Stimulated activated memory B cell treated with anti-CD40 and anti-IgM and Interleukin-4, amounts not matched to agents 10 μg/mL and 1 μg/mL and 100 μg/mL, for 72 hours (primary cell): Measurements from ENCODE around the gene GPR18.
"Not testable (repeated sequence)": the region's sequence is repeated elsewhere in the genome, so short reads cannot be mapped to it uniquely, and the experiment has no call there.

Experiments
- ATAC-seq: fragments of 150-1000 bp; cut with Tn5 transposase; 2 replicates; pipeline ENCODE4 v1.10.0; 2021
- H3K27ac Mint-ChIP-seq: one replicate; pipeline ENCODE4 v1.8.0; 2022; ENCODE audit warnings: mild to moderate bottlenecking, mixed read lengths
- H3K27me3 Mint-ChIP-seq: one replicate; pipeline ENCODE4 v1.8.0; 2022; ENCODE audit warnings: mixed read lengths
- H3K36me3 Mint-ChIP-seq: one replicate; pipeline ENCODE4 v1.8.0; 2022; ENCODE audit warnings: mixed read lengths
- H3K4me1 Mint-ChIP-seq: one replicate; pipeline ENCODE4 v1.8.0; 2022; ENCODE audit warnings: mixed read lengths
- H3K4me3 Mint-ChIP-seq: one replicate; pipeline ENCODE4 v1.8.0; 2022; ENCODE audit warnings: mild to moderate bottlenecking, moderate library complexity, mixed read lengths
- H3K9me3 Mint-ChIP-seq: one replicate; pipeline ENCODE4 v1.8.0; 2022; ENCODE audit warnings: mixed read lengths

The GPR18 gene

DNA sequence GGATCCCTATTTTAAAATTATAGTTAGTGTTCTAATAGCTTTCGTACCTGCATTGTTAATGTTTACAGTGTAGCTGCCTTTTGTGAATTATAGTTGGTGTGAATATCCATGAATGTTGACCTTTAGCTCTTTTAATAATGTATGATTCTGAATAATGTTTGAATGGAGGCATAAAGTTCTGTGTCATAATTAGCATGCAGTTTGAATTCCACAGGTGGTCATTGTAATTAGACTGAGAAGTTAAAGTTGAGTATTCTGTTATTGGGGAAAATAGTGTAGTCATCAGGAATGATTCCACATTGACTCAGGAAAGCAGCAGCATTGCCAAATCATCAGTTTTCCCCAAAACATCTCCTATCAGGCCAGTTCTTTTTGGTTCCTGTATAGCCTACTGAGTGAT is 12.1 kb downstream of the GPR18 start:
- ATAC-seq: no peak
- Mint-ChIP-seq H3K36me3 (peaks cover 44% of the 10 kb centered on the region), H3K4me3 (no peak overlapping the region), H3K4me1 (peaks cover 22% of the 10 kb centered on the region), H3K27me3 (no peaks in the 10 kb centered on the region), H3K27ac (no peak overlapping the region), H3K9me3 (peaks cover 4% of the 10 kb centered on the region)

DNA sequence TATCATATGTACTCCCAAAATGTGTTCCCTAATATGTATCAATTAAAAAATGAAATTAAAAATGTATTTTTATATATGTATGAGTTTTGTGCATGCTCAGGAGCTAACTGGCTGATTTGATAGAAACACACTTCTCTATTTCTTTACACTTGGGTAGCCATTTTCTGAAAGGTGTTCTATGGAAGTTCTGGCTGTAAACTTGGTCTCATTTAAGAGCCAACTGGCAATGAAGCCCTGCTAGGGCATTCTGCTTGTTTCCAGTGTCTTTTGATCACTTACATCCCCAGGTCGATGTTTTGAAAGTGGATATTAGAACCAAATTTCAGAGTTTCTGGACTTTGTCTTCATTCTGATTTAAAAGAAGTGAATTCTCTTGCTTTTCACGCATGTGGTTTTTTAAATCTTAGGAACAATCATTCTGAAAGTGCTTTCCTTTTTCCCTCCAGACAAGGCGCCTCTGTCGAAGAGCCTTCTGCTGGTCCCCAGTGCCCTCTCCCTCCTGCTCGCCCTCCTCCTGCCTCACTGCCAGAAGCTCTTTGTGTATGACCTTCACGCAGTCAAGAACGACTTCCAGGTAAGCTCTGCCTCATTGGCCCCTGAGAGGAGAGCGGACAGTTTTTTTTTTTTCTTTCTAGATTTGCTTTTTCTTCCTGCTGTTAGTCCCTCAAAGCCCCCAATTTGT is 20.1 kb downstream of the GPR18 start:
- Mint-ChIP-seq H3K4me1 (peaks cover 57% of the 10 kb centered on the region), H3K36me3 (peaks cover 28% of the 10 kb centered on the region), H3K4me3 (peak overlapping the region; percentile 68), H3K27ac (peak overlapping the region; percentile 75), H3K27me3 (no peaks in the 10 kb centered on the region), H3K9me3 (no peaks in the 10 kb centered on the region)
- peak; percentile 70 for ATAC-seq

DNA sequence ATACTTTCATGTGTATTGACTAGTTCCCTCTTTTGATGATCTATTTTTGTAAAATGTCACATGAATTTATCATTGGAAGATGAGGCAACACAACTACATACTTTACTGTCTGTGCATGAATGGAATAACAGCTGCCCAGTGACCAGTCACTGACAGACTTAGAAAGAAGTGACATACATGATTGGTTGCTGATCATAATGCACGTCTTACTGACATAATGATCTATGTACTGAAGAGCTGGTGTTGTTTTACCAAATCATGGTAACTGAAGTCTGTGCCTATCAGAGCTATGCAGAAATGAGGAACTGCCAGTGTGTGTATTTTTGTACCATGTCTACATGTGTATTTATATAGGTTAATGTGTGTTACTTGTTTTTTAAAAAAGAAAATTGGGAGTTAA is 26.5 kb downstream of the GPR18 start:
- H3K27me3 Mint-ChIP-seq: no peaks in the 10 kb centered on the region
- H3K9me3 Mint-ChIP-seq: no peaks in the 10 kb centered on the region
- ATAC-seq: peak; percentile 52
- peaks cover 10% of the 10 kb centered on the region for H3K36me3 Mint-ChIP-seq
- peaks cover 66% of the 10 kb centered on the region for H3K4me1 Mint-ChIP-seq
- H3K4me3 Mint-ChIP-seq: peak overlapping the region; percentile 11
- peak overlapping the region; percentile 60 for H3K27ac Mint-ChIP-seq

DNA sequence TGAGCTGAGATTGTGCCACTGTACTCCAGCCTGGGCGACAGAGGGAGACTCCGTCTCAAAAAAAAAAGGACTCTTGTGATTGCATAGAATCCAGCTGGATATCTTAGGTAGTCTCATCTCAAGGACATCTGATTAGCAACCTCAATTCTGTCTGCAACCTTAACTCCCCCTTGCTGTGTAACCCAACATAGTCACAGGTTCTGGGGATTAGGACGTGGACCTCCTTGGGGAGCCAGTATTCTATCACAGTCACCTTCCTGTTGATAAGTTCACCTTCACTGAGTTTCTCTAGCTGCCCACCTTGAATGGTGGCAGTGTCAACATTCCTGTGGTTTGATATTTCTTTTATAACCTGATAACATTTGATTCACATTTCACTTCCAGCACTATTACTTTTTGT is 27.2 kb downstream of the GPR18 start:
- no peak for ATAC-seq
- no peaks in the 10 kb centered on the region for H3K9me3 Mint-ChIP-seq
- H3K36me3 Mint-ChIP-seq: peaks cover 10% of the 10 kb centered on the region
- H3K27me3 Mint-ChIP-seq: no peaks in the 10 kb centered on the region
- peak overlapping the region; percentile 60 for H3K27ac Mint-ChIP-seq
- H3K4me1 Mint-ChIP-seq: peaks cover 66% of the 10 kb centered on the region
- H3K4me3 Mint-ChIP-seq: no peak overlapping the region

DNA sequence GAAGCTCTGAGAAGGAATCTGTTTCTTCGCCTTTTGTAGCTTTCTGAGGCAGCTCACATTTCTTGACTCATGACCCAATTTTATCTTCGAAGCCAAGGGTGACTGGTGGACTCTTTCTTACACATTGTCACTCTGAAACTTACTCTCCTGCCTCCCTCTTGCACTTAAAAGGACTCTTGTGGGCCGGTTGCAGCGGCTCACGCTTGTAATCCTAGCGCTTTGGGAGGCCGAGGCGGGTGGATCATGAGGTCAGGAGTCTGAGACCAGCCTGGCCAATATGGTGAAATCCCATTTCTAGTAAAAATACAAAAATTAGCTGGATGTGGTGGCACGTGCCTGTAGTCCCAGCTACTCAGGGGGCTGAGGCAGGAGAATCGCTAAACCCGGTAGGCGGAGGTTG is 27.6 kb downstream of the GPR18 start:
- not testable (repeated sequence) for H3K9me3 Mint-ChIP-seq, H3K36me3 Mint-ChIP-seq, H3K27me3 Mint-ChIP-seq, H3K27ac Mint-ChIP-seq, ATAC-seq, H3K4me3 Mint-ChIP-seq
- H3K4me1 Mint-ChIP-seq: peaks cover 66% of the 10 kb centered on the region

DNA sequence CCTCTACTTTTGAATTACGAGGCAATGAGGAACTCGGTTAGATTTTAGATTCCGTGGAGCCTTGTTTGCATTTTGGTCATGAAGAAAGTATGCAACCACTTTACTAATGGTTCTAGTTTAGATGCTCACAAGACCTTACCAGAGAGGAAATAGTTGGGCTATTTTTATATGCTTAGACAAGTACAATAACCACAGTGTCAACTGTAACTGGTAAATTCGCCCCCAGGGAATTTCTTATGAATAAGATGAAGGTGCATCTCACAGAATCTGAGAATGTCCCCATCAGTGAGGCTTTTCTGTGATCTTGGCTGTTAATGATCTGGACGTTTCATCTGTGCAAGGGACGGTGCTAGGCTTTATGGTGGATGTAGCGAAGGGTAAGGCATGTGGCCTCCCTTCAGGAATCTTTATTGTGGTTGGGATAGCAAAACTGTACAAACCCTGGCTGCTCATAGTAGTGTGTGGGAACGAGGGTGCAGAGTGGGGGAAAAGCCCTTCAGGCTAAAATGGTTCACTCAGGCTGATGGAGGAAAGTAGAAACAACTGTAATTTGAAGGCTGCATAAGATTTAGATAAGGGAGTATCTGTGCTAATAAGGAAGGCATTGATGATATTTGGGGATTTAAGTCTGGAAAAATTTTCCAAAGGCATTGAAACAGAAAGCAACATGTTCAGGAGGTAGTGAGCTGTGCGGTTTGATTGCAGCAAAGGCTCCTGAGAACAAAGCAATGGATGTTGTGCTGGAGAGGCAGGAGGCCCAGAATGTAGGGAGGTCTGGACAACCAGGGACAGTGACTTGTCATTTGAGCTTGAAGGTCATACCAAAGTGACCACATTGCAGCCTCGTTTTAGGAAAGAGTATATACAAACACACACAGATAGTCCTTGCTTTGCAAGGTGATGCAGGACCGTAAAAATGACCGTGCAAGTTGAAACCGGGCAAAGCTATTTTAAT is 29.2 kb downstream of the GPR18 start:
- peaks cover 10% of the 10 kb centered on the region for H3K36me3 Mint-ChIP-seq
- H3K9me3 Mint-ChIP-seq: no peaks in the 10 kb centered on the region
- H3K4me1 Mint-ChIP-seq: peaks cover 68% of the 10 kb centered on the region
- peak; percentile 98 for ATAC-seq
- no peaks in the 10 kb centered on the region for H3K27me3 Mint-ChIP-seq
- peak overlapping the region; percentile 79 for H3K4me3 Mint-ChIP-seq
- H3K27ac Mint-ChIP-seq: peak overlapping the region; percentile 69

DNA sequence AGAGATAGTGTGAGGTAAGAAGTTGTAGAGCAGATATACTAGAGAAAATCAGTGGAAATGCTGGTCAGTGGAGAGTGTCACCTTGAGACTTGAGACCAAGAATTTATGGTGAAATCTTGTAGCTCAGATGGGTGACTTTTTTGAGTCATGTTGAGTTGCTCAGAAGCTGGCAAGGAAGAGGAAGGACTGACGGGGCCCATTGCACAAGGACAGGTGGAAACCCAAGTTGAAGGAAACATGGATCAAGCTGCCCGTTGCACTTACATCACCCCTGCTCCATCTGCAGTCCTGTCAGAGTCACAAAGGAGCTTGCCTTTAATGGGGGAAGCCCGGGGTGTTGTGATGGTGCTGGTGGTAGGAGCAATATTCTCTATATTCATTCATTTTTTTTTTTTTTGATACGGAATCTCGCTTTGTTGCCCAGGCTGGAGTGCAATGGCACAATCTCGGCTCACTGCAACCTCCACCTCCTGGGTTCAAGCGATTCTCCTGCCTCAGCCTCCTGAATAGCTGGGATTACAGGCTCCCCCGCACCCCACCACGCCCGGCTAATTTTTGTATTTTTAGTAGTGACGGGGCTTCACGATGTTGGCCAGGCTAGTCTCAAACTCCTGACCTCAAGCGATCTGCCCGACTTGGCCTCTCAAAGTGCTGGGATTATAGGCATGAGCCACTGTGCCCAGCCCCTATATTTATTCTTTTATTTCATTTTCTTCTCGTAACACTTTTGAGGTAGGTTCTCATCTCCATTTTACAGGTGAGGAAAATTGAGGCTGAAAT is 30.1 kb downstream of the GPR18 start:
- Mint-ChIP-seq H3K4me1 (peaks cover 72% of the 10 kb centered on the region), H3K36me3 (peaks cover 10% of the 10 kb centered on the region), H3K4me3 (peak overlapping the region; percentile 79), H3K27me3 (no peaks in the 10 kb centered on the region), H3K27ac (peak overlapping the region; percentile 69), H3K9me3 (peaks cover 5% of the 10 kb centered on the region)
- no peak for ATAC-seq

DNA sequence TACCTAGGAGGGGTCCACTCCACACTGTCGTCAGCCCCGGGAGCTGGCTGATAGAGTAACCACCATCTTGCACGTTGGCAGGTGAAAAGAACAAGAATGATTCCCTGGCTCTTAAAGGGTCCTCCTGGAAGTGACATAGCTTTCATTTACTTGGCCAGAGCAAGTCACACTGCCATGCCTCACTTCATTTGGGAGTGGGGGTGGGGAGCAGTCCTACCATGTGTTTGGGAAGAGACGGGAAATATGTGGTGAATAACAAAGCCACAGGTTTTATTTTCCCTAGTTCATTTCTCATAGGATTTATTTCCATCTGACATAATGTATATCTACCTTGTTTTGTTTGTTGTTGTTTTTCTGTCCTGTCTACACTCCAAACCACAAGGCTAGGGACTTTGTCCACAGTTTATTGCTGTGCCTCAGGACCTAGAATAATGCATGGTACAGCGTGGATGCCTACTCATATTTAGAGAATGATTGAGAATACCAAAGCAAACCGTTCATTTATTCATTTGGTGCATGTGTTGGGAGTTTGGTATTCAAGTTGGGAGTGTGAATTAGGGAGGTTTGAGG is 30.8 kb downstream of the GPR18 start:
- ATAC-seq: no peak
- H3K4me3 Mint-ChIP-seq: peak overlapping the region; percentile 3
- no peak overlapping the region for H3K27ac Mint-ChIP-seq
- H3K4me1 Mint-ChIP-seq: peaks cover 74% of the 10 kb centered on the region
- H3K9me3 Mint-ChIP-seq: peaks cover 5% of the 10 kb centered on the region
- no peaks in the 10 kb centered on the region for H3K27me3 Mint-ChIP-seq
- H3K36me3 Mint-ChIP-seq: peaks cover 15% of the 10 kb centered on the region

DNA sequence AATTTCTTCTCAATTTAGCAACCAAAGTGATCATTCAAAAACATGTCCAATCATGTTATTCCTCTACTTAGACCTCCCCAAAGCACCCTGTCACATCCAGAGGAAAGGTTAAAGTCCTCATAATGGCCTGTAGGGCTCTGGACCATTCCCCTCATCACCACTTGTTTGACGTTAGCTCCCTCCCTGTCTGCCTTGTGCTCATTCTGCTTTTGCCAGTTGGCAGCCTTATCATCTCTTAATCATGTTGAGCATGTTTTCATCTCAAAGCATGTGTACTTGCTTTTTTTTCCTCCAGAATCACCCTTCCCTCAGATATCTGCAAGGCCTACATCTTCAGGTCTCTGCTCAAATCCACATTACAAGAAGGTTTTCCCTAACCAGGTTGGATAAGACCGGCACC is 31.7 kb downstream of the GPR18 start:
- no peak for ATAC-seq
- peaks cover 9% of the 10 kb centered on the region for H3K9me3 Mint-ChIP-seq
- no peaks in the 10 kb centered on the region for H3K27me3 Mint-ChIP-seq
- H3K36me3 Mint-ChIP-seq: peaks cover 20% of the 10 kb centered on the region
- no peak overlapping the region for H3K27ac Mint-ChIP-seq
- H3K4me3 Mint-ChIP-seq: no peak overlapping the region
- peaks cover 77% of the 10 kb centered on the region for H3K4me1 Mint-ChIP-seq

DNA sequence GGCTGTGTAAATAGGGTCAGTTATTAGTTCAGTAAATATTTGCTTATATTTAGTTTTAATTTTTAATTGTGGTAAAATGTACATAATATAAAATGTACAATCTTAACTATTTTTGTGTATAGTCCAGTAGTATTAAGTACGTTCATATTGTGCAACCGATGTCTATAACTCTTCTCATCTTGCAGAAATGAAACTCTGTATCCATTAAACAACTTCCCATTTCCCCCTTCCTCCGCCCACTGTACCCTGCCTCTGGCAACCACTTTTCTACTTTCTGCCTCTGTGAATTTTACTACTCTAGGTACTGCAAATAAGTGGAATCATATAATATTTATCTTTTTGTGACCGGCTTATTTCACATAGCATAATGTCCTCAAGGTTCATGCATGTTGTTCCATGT is 33.1 kb downstream of the GPR18 start:
- Mint-ChIP-seq H3K27me3 (no peaks in the 10 kb centered on the region), H3K27ac (no peak overlapping the region), H3K9me3 (peaks cover 9% of the 10 kb centered on the region), H3K4me3 (no peak overlapping the region), H3K36me3 (peaks cover 22% of the 10 kb centered on the region), H3K4me1 (peaks cover 78% of the 10 kb centered on the region)
- no peak for ATAC-seq

DNA sequence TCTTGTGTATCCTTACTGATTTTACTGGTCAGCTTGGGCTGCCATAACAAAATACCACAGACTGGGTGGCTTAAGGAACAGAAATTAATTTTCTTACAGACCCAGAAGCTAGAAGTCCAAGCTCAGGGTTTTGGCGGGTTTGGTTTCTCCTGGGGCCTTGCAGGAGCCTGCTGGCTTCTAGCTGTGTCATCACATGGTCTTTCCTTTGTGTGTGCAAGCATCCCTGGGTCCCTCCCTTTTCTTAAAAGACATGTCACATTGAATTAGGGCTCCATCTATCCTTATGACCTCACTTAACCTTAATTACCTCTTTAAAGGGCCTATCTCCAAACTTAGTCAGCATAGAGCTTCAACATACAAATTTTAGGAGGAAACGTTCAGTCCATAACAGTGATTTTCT is 34.2 kb downstream of the GPR18 start:
- H3K27me3 Mint-ChIP-seq: no peaks in the 10 kb centered on the region
- H3K36me3 Mint-ChIP-seq: peaks cover 22% of the 10 kb centered on the region
- no peak for ATAC-seq
- no peak overlapping the region for H3K4me3 Mint-ChIP-seq
- H3K9me3 Mint-ChIP-seq: peaks cover 9% of the 10 kb centered on the region
- H3K27ac Mint-ChIP-seq: no peak overlapping the region
- peaks cover 76% of the 10 kb centered on the region for H3K4me1 Mint-ChIP-seq

DNA sequence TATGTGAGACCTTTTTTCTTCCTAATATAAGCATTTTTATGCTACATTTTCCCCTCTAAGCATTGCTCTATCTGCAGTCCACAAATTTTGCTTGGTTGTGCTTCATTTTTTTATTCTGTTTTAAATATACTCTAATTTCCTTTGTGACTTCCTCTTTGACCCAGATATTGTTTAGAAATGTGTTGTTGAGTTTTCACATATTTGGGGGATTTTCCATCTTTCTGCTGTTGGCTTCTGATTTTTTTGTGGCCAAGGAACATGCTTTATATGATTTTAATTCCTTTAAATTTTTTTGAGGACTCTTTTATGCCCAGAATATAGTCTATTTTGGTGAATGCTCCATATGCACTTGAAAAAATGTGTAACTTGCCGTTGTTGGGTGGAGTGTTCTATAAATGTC is 34.6 kb downstream of the GPR18 start:
- no peak overlapping the region for H3K4me3 Mint-ChIP-seq
- no peak for ATAC-seq
- no peak overlapping the region for H3K27ac Mint-ChIP-seq
- peaks cover 23% of the 10 kb centered on the region for H3K36me3 Mint-ChIP-seq
- no peaks in the 10 kb centered on the region for H3K27me3 Mint-ChIP-seq
- peaks cover 75% of the 10 kb centered on the region for H3K4me1 Mint-ChIP-seq
- peaks cover 9% of the 10 kb centered on the region for H3K9me3 Mint-ChIP-seq

DNA sequence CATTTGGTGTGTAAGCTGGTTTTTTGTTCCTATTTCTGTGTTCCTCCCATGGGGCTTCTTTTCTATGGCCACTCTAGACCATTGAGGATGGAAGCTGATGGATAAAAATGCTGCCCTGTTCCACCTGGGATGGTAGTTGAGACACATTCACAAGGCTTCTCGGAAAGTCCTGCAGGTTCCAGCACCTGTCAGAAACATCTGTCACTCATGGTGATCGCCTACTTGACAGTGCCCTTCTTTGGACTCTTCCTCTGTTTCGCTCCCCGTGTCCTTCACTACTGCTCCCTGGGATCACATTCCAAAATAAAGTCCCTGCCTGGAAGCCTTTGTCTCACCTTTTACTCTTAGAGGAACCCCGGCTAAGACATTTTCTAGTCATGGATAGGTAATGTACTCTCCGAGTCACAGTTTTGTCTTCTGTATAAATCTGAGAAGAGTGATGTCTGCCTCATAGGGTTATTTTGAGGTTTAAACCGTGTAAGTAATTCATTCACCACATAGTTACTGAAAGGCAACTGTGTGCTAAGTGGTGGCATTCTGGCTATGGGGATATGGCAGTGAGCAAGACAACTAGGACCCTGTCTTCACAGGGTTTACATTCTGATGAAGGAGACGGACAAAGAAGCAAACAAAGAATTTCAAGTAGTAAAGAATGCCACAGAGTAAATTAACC is 36.5 kb downstream of the GPR18 start:
- Mint-ChIP-seq H3K36me3 (peaks cover 33% of the 10 kb centered on the region), H3K4me1 (peaks cover 83% of the 10 kb centered on the region), H3K27me3 (no peaks in the 10 kb centered on the region), H3K4me3 (no peak overlapping the region), H3K27ac (no peak overlapping the region), H3K9me3 (peaks cover 9% of the 10 kb centered on the region)
- ATAC-seq: no peak

DNA sequence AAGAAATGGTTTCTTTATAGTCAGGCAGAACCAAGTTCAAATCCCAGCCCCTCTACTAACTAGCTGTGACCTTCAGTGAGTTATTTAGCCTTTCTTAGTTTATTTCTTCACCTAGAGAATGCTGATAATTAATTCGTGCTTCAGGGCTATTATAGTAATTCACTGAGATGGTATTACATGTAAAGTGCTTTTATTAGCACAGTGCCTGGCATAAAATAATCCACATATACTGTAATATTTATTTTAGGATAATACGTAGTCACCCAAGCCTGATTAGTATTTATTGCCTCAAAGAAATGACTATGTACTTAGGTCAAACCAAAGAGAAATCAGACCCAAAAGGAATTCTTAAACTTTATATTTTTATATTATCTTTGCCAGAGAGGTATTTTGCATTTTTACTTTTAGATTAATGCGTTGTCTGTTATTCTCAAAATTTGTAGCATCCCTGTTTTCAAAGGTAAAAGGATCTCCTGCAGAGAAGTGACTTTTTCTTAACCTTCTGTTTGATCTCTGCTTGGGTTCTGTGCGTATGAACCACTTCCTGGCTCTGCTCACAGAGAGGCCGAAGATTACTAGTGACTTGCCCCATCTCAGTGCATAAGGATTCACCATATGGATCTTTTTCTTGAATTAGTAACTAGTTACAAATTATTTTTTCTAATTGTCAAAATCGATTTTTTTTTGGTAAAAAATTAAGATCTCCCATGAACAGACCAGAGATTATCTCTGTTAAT is 37.8 kb downstream of the GPR18 start:
- Mint-ChIP-seq H3K4me1 (peaks cover 74% of the 10 kb centered on the region), H3K27ac (no peak overlapping the region), H3K36me3 (peaks cover 33% of the 10 kb centered on the region), H3K27me3 (no peaks in the 10 kb centered on the region), H3K4me3 (no peak overlapping the region), H3K9me3 (peaks cover 9% of the 10 kb centered on the region)
- no peak for ATAC-seq
